NCI-H446 (cell line): Measurements from ENCODE around the gene MUC6.
"Not testable (repeated sequence)": the region's sequence is repeated elsewhere in the genome, so short reads cannot be mapped to it uniquely, and the experiment has no call there.

ENCODE experiments used
- DNase-seq, 2 experiments: peaks; one replicate each; lab custom pipeline; 2025; lab: John Stamatoyannopoulos, UW

MUC6 gene

GRCh38 chr11:986270-986951 is 50.1 kb downstream of the MUC6 start:
- DNase-seq: no peak

GRCh38 chr11:985848-986247 is 50.7 kb downstream of the MUC6 start:
- DNase-seq: no peak

DNA sequence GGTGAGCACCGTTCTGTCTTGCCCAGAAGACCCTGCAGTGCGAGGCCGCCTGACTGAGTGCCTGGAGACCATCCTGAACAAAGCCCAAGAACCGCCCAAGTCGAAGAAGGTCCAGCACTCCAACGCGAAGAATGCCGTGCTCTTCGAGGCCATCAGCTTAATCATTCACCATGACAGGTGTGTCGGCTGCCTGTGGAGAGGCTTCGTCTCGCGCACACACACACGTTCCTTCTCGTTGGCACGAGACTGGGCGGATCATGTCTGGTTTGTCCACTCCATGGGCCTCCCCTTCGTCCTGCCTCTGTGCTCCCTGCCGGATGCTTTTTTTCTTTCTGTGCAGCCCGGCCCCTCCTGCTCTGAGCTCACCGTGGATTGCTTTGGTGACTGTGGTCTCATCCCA is 51.1 kb downstream of the MUC6 start:
- DNase-seq: no peak

GRCh38 chr11:984546-984945 is 52.0 kb downstream of the MUC6 start:
- no peak for DNase-seq

DNA sequence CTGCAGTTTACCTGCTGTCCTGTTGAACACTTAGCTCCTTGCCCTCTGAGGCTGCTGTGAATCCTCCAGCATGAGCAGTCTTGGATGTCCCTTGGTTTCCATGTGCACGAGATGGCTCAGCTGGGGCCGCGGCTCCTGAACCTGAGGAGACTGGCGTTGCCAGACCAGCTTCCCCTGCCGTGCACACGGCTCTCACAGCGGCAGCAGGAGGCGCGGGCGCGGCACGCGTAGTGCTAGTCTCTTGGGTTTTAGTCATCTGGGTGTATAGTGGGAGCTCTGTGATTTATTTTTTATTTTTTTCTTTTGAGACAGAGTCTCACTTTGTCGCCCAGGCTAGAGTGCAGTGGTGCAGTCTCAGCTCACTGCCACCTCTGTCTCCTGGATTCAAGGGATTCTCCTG is 54.8 kb downstream of the MUC6 start:
- no peak for DNase-seq

DNA sequence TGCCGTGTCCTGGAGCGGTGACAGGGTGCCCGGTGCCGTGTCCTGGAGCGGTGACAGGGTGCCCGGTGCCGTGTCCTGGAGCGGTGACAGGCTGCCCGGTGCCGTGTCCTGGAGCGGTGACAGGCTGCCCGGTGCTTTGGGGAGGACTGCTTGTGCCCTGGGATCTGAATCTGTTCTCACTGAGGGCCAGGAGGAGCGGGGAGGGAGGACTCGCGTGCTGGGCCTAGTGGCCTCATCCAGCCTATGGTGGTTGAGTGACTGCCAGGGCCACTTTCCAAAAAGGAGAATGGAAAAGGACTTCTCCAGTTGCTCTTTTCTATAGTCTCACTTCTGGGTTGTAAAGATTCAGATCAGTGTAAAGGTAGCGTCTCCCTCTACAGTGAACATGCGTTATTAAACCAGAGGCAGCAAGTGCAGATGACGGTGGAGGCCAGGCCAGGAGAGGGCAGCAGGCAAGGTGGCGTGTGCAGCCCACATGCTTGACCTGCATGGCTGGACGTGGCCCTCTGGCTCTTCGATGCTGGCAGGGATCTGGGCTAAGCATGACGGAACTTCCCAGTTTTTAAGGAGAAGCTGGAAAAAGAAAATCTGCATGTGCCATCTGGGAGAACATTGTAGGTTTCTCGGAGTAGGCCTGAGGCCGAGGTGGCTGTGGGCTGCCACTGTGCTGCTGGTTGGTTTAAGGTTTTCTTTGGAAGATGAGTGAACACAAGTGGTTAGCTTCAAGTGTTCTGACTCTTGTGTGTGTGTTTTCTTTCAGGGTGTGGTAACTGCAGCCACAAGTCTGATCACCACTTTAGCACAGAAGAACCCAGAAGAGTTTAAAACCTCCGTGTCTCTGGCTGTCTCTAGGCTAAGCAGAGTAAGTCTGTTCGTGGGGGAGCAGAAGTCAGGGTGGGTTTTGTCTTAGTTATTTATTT is 55.8 kb downstream of the MUC6 start:
- DNase-seq: no peak

- no peak for DNase-seq
These were observed 57.7 kb downstream of the MUC6 start for GRCh38 chr11:978781-979180.

DNA sequence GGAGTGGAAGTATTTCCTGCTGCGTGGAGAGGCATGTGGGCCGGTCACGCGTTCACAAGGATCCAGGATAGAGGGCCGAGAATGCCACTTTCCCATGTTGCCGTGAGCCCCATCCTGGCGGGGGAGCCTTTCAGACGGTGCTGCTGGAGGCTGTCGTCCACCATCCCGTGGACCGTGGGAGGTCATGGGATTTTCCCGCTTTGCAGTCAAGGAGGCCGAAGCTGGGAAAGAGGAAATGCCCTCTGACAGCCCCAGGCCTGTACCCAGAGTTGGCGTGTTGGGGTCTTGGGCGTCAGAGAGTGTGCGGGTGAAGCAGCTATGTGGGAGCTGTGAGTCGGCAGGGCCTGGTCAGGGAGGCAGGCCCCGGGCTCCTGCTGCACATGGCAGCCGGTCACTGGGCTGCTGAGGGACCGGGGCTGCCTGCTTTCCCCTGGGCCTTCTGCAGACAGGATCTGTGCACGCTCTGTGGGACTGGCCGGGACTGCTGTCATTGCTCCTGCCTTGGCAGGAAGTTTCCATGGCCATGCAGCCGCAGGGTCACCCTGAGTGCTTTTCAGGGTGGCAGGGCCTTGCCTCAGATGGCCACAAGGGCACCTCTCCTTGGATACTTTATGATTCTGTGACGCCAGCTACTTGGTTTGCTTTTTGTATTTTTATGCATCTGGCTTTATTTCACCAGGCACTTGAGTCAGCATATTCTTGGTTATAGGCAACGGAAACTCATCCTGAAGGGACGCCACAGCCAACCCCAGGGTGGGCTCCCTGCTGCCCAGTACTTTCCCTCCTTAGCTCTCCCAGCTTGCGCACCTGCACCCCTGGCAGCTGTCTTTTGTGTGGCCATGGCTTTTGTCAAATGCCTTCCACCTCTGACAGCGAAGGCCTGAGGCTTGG is 58.4 kb downstream of the MUC6 start:
- no peak for DNase-seq

DNA sequence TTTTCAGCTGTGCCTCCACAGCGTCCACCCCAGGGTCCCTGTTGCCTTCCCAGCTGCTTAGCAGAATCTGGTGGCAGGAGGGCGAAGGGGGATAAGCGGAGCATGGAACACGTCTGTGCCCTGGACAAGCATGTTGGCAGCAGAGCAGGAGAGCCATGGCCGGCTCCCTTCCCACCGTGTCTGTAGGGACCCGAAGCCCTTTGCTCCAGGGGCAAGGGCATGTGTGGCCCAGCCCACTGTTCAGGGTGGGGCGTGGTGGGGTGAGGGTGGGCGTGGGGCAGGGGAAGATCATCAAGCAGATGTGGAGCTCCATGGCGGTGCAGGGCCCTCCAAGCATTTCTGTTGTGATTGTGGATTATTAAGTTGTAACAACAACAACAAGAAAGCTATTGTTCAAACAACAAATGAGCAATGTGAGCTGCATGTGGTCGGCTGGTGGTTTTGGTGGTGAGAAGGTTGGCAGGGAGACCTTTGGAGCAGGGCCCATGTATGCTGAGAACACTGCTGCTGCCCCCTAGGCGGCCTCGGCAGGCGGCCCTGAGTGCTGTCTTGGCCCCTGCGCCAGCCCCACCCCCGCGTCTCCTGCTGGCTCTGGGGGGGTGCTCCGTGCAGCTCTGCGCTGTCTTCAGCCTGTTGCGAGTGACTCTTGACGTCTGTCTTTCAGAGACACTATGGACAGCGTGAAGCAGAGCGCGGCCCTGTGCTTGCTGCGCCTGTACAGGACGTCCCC is 59.9 kb downstream of the MUC6 start:
- no peak for DNase-seq

DNA sequence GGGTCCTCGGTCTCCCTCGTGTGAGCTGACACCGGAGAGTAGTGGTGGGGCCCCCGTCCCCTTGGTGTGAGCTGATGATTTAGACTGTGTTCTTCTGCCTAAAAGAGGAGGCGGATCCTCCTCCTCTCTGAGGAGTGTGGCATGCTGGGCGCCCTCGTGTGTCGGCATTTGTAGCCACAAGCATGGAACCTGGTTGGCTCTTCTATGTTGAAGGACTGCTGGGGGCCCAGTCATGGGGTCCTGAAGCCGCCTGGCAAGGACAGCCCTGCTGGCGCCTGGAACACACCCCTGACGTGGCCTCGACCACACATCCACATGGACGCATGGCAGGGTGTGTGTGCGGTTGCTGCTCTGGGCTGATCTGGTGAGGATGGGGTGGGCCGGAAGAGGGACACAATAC is 60.7 kb downstream of the MUC6 start:
- DNase-seq: no peak

DNA sequence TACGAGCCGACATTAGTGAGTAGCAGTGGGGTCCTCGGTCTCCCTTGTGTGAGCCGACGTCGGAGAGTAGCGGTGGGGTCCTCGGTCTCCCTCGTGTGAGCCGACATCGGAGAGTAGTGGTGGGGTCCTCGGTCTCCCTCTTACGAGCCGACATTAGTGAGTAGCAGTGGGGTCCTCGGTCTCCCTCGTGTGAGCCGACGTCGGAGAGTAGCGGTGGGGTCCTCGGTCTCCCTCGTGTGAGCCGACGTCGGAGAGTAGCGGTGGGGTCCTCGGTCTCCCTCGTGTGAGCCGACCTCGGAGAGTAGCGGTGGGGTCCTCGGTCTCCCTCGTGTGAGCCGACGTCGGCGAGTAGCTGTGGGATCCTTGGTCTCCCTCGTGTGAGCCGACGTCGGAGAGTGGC is 61.1 kb downstream of the MUC6 start:
- DNase-seq: not testable (repeated sequence)

DNA sequence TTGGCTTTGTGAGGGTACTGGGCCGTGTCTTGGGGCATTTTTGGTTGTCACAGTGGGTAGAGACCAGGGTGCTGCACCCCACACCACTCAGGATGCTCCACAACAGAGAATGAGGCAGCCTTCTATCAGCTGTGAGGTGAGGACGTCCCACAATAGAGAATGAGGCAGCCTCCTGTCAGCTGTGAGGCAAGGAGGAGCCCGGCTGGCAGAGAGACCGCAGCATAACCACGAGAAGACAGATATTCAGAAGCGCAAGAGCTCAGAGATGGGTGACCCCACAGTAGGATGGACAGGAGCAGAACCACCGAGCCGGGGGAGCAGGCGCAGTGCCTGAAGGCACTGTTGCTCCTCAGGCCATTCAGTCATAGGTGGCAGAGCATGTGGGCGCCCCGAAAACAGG is 63.3 kb downstream of the MUC6 start:
- DNase-seq: no peak

DNA sequence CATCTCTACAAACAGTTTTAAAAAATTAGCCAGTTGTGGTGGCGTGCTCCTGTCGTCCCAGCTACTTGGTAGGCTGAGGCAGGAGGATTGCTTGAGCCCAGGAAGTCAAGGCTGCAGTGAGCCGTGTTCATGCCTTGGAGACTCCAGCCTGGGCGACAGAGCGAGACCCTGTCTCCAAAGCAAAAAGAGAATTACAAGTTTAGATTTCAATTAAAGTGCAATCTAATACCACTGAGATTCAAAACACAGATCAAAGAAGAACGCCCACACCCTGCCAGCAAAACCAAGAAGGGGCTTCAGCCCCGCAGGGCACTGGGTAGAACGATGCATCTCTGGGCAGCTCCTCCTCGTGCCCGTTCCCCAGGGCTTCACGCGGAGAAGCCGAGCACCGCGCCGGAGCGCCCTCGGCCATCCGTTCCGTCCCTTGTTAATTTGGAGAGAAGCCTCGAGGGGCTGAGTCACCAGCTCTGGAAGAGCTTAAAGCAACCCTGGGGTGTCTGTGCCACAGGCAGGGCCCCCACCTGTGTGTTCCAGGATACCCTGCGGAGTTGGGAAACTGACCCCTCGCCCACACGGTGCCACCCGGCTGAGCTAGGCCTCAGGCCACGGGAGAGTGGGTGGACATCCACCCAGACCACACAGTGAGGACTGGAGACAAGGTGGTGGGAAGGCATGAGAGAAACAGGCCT is 63.9 kb downstream of the MUC6 start:
- no peak for DNase-seq

- no peak for DNase-seq
These were observed 64.7 kb downstream of the MUC6 start for GRCh38 chr11:971731-972365.

DNA sequence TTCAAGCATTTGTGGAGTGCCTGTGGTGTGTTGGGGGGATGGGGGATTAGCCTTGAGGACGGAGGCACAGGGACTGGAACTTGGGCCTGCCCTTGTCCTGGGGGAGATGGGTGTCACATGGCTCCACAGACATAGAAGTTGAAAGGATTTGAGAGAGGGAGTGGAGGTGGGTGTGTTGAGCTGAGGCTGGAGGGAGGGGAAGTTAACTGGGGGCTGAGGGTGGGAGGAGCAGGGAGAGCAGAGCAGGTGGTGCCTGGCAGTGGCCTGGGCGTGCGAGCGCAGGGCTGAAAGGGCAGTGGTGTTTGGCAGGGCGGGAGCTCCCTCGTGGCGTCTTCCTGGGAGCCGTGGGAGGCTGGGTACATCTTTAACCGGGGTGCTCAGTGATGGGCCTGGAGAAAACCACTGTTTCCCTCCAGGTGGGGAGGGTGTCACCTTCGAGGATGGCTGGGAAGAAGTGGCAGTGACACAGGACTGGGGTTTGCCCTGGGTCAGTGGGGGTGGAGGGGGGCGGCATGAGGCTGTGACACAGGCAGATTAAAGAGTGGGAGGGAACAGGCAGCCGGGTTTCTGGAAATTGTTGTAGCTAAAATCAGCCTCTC is 65.3 kb downstream of the MUC6 start:
- no peak for DNase-seq

GRCh38 chr11:970319-970871 is 66.1 kb downstream of the MUC6 start:
- DNase-seq: no peak

GRCh38 chr11:969651-970205 is 66.8 kb downstream of the MUC6 start:
- DNase-seq: no peak

GRCh38 chr11:968822-969221 is 67.7 kb downstream of the MUC6 start:
- DNase-seq: no peak

- DNase-seq: no peak
These were observed 68.3 kb downstream of the MUC6 start for GRCh38 chr11:967995-968751.
